OCI-LY1 (cell line): ENCODE results near the gene R3HDM1.

Experiments
- EZH2 ChIP-seq: fragments of 200-600 bp; sonication (generic), shearing (Covaris generic); IDR thresholded peaks from 2 replicates; pipeline ENCODE4 v1.8.0; 2017; ENCODE audit warnings: borderline replicate concordance, mixed run types, mild to moderate bottlenecking, antibody characterized with exemption, low read length, moderate library complexity, mixed read lengths
- TF ChIP-seq, protein P1 (sequence below): fragments of 200-600 bp; sonication (generic), shearing (Covaris generic); IDR thresholded peaks from 2 replicates; pipeline ENCODE4 v1.5.1; 2017; ENCODE audit warnings: mild to moderate bottlenecking, antibody characterized with exemption, low read length, moderate library complexity, mixed read lengths

DNA sequence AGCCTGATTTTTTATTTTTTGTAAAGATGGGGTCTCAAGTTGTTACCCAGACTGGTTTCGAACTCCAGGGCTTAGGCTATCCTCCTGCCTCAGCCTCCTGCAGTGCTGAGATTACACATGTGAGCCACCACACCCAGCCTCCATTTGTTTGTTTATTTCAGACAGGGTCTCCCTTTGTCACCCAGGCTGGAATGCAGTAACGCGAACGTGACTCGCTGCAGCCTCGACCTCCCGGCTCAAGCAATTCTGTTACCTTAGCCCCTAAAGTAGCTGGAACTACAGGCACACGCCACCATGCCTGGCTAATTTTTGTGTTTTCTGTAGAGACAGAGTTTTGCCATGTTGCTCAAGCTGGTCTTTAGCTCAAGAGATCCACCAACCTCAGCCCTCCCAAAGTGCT lies 237.6 kb downstream of the R3HDM1 start:
- TF ChIP-seq EZH2, result no peak
- TF ChIP-seq, protein P1, sequence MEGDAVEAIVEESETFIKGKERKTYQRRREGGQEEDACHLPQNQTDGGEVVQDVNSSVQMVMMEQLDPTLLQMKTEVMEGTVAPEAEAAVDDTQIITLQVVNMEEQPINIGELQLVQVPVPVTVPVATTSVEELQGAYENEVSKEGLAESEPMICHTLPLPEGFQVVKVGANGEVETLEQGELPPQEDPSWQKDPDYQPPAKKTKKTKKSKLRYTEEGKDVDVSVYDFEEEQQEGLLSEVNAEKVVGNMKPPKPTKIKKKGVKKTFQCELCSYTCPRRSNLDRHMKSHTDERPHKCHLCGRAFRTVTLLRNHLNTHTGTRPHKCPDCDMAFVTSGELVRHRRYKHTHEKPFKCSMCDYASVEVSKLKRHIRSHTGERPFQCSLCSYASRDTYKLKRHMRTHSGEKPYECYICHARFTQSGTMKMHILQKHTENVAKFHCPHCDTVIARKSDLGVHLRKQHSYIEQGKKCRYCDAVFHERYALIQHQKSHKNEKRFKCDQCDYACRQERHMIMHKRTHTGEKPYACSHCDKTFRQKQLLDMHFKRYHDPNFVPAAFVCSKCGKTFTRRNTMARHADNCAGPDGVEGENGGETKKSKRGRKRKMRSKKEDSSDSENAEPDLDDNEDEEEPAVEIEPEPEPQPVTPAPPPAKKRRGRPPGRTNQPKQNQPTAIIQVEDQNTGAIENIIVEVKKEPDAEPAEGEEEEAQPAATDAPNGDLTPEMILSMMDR, result no peak
